Measurements from ENCODE around the gene SMAD7.

The SMAD7 gene

GRCh38 chr18:48963586-48964470, 13.1 kb upstream of the SMAD7 start:
- no peak for DNase-seq
- in situ Hi-C loops (cut with HindIII; ENCODE audit: low pct_ligation_motif_present, low pct_unique_long_range_greater_than_20kb, low sequenced_read_pairs) = no loop called here

DNA sequence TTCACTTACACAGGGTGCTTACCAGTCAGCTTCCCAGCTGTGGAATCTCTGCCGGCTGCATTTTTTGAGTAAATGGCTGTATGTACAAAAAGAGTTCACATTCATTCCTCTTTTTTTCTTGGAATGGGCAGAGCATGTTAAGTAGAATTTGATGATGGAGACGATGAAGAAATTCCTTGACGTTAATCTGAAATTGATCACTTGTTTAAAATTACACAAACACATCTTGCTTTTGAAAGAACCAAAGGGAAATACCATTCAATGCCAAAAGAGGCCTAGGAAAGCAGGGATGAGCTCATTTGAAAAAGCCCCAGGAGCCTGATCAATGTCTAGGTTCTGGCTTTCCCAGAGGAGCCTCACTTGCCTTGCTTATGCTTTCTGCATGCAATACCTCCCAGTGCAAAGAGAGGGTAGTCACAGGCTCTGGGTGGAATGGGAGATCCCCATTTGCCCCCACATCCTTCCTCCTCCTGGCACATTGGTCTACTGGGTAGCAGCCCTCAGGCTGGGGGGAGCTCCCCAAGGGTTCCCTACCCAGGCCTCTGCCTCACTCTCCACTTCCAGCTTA, 12.3 kb upstream of the SMAD7 start:
- DNase-seq = no peak
- in situ Hi-C loops (cut with HindIII; ENCODE audit: low pct_ligation_motif_present, low pct_unique_long_range_greater_than_20kb, low sequenced_read_pairs) = no loop called here

GRCh38 chr18:48962252-48962993, 11.7 kb upstream of the SMAD7 start:
- in situ Hi-C loops (cut with HindIII; ENCODE audit: low pct_ligation_motif_present, low pct_unique_long_range_greater_than_20kb, low sequenced_read_pairs) = no loop called here

GRCh38 chr18:48961547-48961946, 10.8 kb upstream of the SMAD7 start:
- in situ Hi-C loops (cut with HindIII; ENCODE audit: low pct_ligation_motif_present, low pct_unique_long_range_greater_than_20kb, low sequenced_read_pairs) = no loop called here
- no peak for DNase-seq

More at GRCh38 chr18:48962252-48962993, 11.7 kb upstream of the SMAD7 start:
- no peak for DNase-seq

DNA sequence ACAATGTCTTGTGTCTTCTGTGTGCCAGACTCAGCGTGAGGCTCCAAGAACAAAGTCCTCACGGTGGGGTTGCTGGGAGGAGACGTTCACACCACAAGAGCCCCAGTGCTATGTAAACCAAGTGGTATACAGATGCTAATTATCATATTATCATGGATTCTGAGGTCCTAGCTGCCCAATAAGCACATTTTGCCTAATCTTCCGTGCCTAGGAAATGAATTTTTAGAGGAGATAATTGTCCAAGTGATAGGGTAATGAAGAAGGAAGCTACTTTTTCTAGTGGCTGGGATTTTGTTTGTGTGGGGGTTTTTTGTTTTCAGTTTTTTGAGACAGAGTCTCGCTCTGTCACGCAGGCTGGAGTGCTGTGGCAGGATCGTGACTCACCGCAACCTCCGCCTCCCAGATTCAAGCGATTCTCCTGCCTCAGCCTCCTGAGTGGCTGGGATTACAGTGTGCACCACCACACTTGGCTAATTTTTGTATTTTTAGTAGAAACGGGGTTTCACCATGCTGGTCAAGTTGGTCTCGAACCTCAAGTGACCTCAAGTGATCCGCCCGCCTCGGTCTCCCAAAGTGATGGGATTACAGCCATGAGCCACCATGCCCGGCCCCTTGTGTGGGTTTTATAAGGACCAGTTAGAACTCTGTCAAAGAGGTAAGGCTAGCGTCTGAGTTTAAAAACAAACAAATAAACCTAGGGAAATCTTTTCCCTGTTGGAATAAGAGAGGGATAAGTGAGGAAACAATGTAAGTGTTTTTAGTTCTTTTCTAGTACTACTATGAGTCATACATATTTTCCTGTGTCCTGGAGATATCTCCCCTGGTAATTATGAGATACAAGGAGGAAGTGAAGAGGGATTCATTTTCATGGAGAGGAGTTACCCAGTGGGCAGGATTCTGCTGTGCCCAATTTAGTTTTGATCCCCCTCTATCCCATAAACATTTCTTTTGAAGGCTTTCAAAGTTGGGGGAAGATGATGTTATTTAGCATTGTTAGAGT, 9.5 kb upstream of the SMAD7 start:
- in situ Hi-C loops (cut with HindIII; ENCODE audit: low pct_ligation_motif_present, low pct_unique_long_range_greater_than_20kb, low sequenced_read_pairs) = no loop called here
- DNase-seq = no peak

DNA sequence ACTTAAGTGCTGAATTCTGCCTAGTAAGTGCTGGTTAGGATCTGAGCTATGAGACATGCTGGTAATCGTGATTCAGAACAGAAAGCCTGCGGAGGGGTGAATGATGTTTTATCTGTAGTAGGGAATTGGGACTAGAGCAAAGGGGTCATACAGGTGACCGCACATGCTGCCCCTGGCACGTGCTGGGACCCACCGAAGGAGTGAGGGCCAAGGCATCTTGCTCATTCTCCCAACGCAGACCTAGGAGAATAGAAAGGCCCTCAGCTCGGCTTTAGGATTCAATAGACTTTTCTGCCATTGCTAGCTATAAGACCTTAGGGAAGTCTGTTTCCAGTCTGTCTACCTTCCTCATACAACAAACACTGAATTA, 8.8 kb upstream of the SMAD7 start:
- in situ Hi-C loops (cut with HindIII; ENCODE audit: low pct_ligation_motif_present, low pct_unique_long_range_greater_than_20kb, low sequenced_read_pairs) = no loop called here
- no peak for DNase-seq

DNA sequence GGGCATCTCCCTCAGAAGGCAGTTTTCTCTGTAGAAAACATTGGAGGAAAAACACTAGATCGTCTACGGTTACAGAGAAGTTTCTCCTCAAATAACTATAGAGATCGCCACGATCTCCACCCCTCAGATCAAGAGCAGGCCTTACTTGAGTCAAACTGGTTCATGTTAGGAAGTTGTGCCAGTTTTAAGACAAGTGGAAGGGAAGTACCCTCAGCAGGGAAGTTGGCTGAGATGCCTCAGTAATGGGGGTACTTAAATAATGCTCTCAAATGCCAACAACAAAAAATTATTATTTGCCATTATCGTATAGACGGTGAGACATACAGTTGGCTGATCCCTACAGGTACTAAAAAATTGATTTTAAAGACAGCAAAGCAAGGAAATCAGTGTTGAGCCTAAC, 8.2 kb upstream of the SMAD7 start:
- no peak for DNase-seq
- in situ Hi-C loops (cut with HindIII; ENCODE audit: low pct_ligation_motif_present, low pct_unique_long_range_greater_than_20kb, low sequenced_read_pairs) = no loop called here

DNA sequence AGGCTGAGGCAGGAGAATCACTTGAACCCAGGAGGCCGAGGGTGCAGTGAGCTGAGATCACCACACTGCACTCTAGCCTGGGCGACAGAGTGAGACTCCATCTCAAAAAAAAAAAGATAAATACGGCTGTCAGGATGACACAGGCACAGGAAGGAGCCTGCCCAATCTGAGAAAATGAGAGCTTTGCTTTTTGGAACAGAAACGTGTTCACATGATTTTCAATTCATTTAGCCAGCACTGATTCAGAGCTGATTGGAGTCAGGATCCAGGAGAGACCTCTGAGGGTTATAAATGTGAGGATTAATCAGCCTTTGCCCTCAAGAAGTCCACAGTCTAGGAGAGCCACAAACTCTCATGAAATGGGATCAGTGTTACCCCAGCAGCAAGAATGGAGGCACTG, 6.9 kb upstream of the SMAD7 start:
- in situ Hi-C loops (cut with HindIII; ENCODE audit: low pct_ligation_motif_present, low pct_unique_long_range_greater_than_20kb, low sequenced_read_pairs) = no loop called here
- DNase-seq = no peak

DNA sequence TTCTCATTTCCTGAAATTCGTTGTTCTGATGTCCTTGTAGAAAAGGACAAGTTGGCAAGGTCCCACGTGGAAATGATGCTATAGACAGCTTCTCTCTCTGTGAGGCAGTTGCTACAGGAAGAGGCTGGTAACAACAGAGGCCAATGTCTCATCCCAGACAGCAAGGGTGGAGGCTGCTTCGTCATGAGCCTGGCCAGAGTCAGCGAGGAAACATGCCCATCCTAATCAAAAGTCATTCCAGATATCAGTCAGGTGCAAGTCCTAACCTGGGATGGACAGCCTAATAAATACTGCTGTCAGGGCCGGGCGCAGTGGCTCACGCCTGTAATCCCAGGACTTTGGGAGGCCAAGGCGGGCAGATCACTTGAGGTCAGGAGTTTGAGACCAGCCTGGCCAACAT, 6.4 kb upstream of the SMAD7 start:
- in situ Hi-C loops (cut with HindIII; ENCODE audit: low pct_ligation_motif_present, low pct_unique_long_range_greater_than_20kb, low sequenced_read_pairs) = no loop called here
- DNase-seq = no peak

- no peak for DNase-seq
- in situ Hi-C loops (cut with HindIII; ENCODE audit: low pct_ligation_motif_present, low pct_unique_long_range_greater_than_20kb, low sequenced_read_pairs) = no loop called here
Observed at GRCh38 chr18:48956356-48956755, 5.6 kb upstream of the SMAD7 start.

DNA sequence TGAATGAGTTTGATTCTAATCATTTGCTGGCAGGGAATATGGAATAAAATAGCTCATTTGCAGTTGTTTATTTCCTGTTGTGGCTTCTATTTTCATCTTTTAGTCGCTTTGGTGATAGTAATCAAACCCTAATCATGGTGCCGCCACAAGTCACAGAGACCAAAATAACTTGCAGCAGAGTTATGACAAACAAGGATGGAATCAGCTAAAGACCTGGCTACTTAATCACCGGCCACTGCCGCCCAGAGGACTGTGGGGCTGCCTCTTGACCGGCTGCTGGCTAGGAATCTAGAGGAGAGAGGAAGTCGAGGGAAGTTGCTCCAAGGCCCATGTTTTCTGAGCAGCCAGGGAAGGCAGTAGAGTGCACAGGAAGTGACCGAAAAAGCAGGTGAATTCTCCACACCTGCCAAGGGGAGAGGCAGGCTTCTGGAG, 5.1 kb upstream of the SMAD7 start:
- in situ Hi-C loops (cut with HindIII; ENCODE audit: low pct_ligation_motif_present, low pct_unique_long_range_greater_than_20kb, low sequenced_read_pairs) = no loop called here
- peak; percentile 55 for DNase-seq

- DNase-seq = no peak
Observed at GRCh38 chr18:48954886-48955819, 4.4 kb upstream of the SMAD7 start.

GRCh38 chr18:48953104-48953706, 2.4 kb upstream of the SMAD7 start:
- in situ Hi-C loops (cut with HindIII; ENCODE audit: low pct_ligation_motif_present, low pct_unique_long_range_greater_than_20kb, low sequenced_read_pairs) = no loop called here
- DNase-seq = no peak

More at GRCh38 chr18:48954886-48955819, 4.4 kb upstream of the SMAD7 start:
- in situ Hi-C loops (cut with HindIII; ENCODE audit: low pct_ligation_motif_present, low pct_unique_long_range_greater_than_20kb, low sequenced_read_pairs) = no loop called here

- peak; percentile 78 for DNase-seq
- in situ Hi-C loops (cut with HindIII; ENCODE audit: low pct_ligation_motif_present, low pct_unique_long_range_greater_than_20kb, low sequenced_read_pairs) = no loop called here
Observed at GRCh38 chr18:48952287-48953103, 1.7 kb upstream of the SMAD7 start.

DNA sequence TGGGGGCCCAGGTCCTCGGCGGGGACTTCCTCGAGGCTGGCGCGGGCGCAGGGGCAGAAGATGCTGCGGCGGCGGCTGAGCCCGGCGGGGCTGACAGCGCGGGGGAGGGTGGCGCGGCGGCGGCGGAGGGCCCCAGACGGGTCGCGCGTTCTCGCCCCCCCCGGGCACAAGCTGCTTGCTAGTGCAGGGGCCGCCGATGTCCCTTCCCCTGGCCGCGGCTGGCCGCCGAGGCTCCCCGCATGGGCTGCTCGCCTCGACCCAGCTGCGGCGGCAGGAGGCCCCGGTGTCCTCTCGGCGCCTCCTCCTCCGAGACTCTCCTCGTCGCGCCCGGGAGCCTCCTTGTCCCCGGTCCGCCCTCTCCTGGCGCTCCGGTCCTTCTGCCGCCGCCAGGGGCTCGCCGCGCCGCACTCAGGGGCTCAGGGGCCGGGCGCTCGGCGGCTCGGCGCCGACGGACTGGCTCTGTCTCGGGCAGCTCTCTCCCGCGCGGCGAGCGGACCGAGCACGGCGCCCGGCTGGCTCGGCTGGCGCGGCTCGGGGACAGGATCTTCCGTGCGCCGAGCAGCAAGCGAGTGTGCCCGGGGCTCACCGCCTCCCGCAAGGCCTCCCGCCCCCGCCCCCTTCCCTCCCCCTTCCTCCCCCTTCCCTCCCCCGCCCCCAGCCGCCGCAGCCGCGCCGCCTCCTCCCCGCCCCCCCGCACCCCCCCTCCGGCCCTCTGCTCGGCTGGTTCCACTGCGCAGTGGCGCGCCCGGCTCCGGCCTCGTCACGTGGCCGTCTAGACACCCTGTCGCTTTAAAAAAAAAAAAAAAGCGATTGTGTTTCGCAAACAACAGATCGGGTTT, 902 bp upstream of the SMAD7 start:
- peak; percentile 85 for DNase-seq
- in situ Hi-C loops (cut with HindIII; ENCODE audit: low pct_ligation_motif_present, low pct_unique_long_range_greater_than_20kb, low sequenced_read_pairs) = no loop called here
